Parathyroid adenoma (tissue), 2 donors: ENCODE results near the gene IMPDH1.
"Not testable (repeated sequence)": the region's sequence is repeated elsewhere in the genome, so short reads cannot be mapped to it uniquely, and the experiment has no call there.

Experiments used
- H2AFZ ChIP-seq: fragments of 300-600 bp; sonication (generic); one replicate; pipeline ENCODE4 v1.7.0; 2017; ENCODE audit warnings: antibody characterized with exemption, mild to moderate bottlenecking
- H3K27ac ChIP-seq: fragments of 300-600 bp; sonication (generic); one replicate; pipeline ENCODE4 v1.7.0; 2017
- H3K27me3 ChIP-seq: fragments of 300-600 bp; sonication (generic); one replicate; pipeline ENCODE4 v1.7.0; 2017; ENCODE audit warnings: low read length; ENCODE audit not compliant: control insufficient read depth, insufficient read depth
- H3K36me3 ChIP-seq: fragments of 300-600 bp; sonication (generic); one replicate; pipeline ENCODE4 v1.7.0; 2017; ENCODE audit warnings: low read length; ENCODE audit not compliant: control insufficient read depth, insufficient read depth
- H3K4me1 ChIP-seq: fragments of 300-600 bp; sonication (generic); one replicate; pipeline ENCODE4 v1.7.0; 2017; ENCODE audit warnings: control low read depth
- H3K4me2 ChIP-seq: fragments of 300-600 bp; sonication (generic); one replicate; pipeline ENCODE4 v1.7.0; 2017; ENCODE audit warnings: low read length
- H3K4me3 ChIP-seq: fragments of 300-600 bp; sonication (generic); one replicate; pipeline ENCODE4 v1.7.0; 2017; ENCODE audit warnings: low read depth, low read length
- H3K79me2 ChIP-seq: fragments of 300-600 bp; sonication (generic); one replicate; pipeline ENCODE4 v1.7.0; 2017; ENCODE audit warnings: control low read depth
- H3K9ac ChIP-seq: fragments of 300-600 bp; sonication (generic); one replicate; pipeline ENCODE4 v1.7.0; 2017; ENCODE audit warnings: mild to moderate bottlenecking
- H3K9me3 ChIP-seq: fragments of 300-600 bp; sonication (generic); one replicate; pipeline ENCODE4 v1.7.0; 2017; ENCODE audit warnings: low read length; ENCODE audit not compliant: control insufficient read depth
- TF ChIP-seq, protein P1 (sequence below): fragments of 300-600 bp; sonication (generic); IDR thresholded peaks from one replicate; pipeline ENCODE4 v1.7.0; 2017; ENCODE audit warnings: antibody characterized with exemption, mild to moderate bottlenecking
- donor health status: primary hyperparathyroidism.

The IMPDH1 gene

GRCh38 chr7:128409596-128410450 is at the start of gene IMPDH1:
TSS of gene IMPDH1 (minus strand) at chr7:128409982. CDS start at chr7:128409901, 81 bp downstream.
- Histone ChIP-seq H3K4me2 (peak within 1 kb of the TSS; percentile 89), H3K9ac (no peak within 1 kb of the TSS), H2AFZ (peak within 1 kb of the TSS; percentile 80), H3K4me1 (peaks cover 12% of the 10 kb centered on the region), H3K9me3 (no peaks in the 10 kb centered on the region), H3K36me3 (no peaks in the 10 kb centered on the region), H3K27me3 (no peaks in the 10 kb centered on the region), H3K79me2 (peaks cover 3% of the 10 kb centered on the region), H3K27ac (peak within 1 kb of the TSS; percentile 82), H3K4me3 (peak within 1 kb of the TSS; percentile 63)
- TF ChIP-seq, protein P1, sequence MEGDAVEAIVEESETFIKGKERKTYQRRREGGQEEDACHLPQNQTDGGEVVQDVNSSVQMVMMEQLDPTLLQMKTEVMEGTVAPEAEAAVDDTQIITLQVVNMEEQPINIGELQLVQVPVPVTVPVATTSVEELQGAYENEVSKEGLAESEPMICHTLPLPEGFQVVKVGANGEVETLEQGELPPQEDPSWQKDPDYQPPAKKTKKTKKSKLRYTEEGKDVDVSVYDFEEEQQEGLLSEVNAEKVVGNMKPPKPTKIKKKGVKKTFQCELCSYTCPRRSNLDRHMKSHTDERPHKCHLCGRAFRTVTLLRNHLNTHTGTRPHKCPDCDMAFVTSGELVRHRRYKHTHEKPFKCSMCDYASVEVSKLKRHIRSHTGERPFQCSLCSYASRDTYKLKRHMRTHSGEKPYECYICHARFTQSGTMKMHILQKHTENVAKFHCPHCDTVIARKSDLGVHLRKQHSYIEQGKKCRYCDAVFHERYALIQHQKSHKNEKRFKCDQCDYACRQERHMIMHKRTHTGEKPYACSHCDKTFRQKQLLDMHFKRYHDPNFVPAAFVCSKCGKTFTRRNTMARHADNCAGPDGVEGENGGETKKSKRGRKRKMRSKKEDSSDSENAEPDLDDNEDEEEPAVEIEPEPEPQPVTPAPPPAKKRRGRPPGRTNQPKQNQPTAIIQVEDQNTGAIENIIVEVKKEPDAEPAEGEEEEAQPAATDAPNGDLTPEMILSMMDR, result no peak

GRCh38 chr7:128459394-128459878 is 49.7 kb upstream of the IMPDH1 start:
- H3K9ac ChIP-seq, result no peak overlapping the region
- H3K36me3 ChIP-seq, result no peaks in the 10 kb centered on the region
- H3K4me1 ChIP-seq, result peaks cover 4% of the 10 kb centered on the region
- H3K9me3 ChIP-seq, result no peaks in the 10 kb centered on the region
- H3K79me2 ChIP-seq, result no peaks in the 10 kb centered on the region
- no peak overlapping the region for H3K4me2 ChIP-seq
- no peak overlapping the region for H3K4me3 ChIP-seq
- TF ChIP-seq, protein P1, result peak; percentile 88
- no peaks in the 10 kb centered on the region for H3K27me3 ChIP-seq
- no peak overlapping the region for H3K27ac ChIP-seq
- H2AFZ ChIP-seq, result no peak overlapping the region

GRCh38 chr7:128458956-128459355 is 49.2 kb upstream of the IMPDH1 start:
- no peaks in the 10 kb centered on the region for H3K79me2 ChIP-seq
- H3K27me3 ChIP-seq, result no peaks in the 10 kb centered on the region
- TF ChIP-seq, protein P1, result no peak
- H3K9ac ChIP-seq, result no peak overlapping the region
- H3K4me3 ChIP-seq, result no peak overlapping the region
- H3K9me3 ChIP-seq, result no peaks in the 10 kb centered on the region
- peaks cover 4% of the 10 kb centered on the region for H3K4me1 ChIP-seq
- no peak overlapping the region for H2AFZ ChIP-seq
- H3K27ac ChIP-seq, result no peak overlapping the region
- H3K36me3 ChIP-seq, result no peaks in the 10 kb centered on the region
- H3K4me2 ChIP-seq, result no peak overlapping the region

DNA sequence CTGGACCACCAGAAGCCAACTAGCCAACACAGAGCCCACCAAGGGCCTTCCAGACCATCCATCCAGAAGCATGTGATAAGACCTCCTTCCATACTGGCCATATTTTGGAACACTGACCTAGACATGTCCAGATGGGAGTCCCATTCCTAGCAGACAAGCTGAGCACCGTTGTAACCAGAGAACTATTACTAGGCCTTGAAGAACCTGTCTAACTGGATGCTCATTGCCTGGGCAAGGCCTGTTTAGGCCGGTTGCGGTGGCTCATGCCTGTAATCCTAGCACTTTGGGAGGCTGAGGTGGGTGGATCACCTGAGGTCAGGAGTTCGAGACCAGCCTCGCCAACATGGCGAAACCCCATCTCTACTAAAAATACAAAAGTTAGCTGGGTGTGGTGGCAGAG is 47.6 kb upstream of the IMPDH1 start:
- H3K79me2 ChIP-seq, H3K27me3 ChIP-seq, H3K4me3 ChIP-seq, H3K36me3 ChIP-seq, H3K4me2 ChIP-seq, H2AFZ ChIP-seq, H3K9ac ChIP-seq, H3K27ac ChIP-seq, H3K4me1 ChIP-seq, H3K9me3 ChIP-seq: not testable (repeated sequence)

GRCh38 chr7:128456255-128456725 is 46.5 kb upstream of the IMPDH1 start:
- H3K9ac ChIP-seq, result no peak overlapping the region
- peaks cover 4% of the 10 kb centered on the region for H3K4me1 ChIP-seq
- H3K36me3 ChIP-seq, result no peaks in the 10 kb centered on the region
- peak overlapping the region; percentile 97 for H3K4me2 ChIP-seq
- TF ChIP-seq, protein P1, result no peak
- peak overlapping the region; percentile 96 for H2AFZ ChIP-seq
- H3K79me2 ChIP-seq, result no peaks in the 10 kb centered on the region
- no peaks in the 10 kb centered on the region for H3K27me3 ChIP-seq
- peak overlapping the region; percentile 70 for H3K4me3 ChIP-seq
- H3K9me3 ChIP-seq, result no peaks in the 10 kb centered on the region
- H3K27ac ChIP-seq, result peak overlapping the region; percentile 77
